K562 (cell line): Measurements from ENCODE around the gene INHBC. TPM values are rescaled to one million over a fixed set of nuclear protein-coding genes. Genes with fewer than 3 reads are reported as not detected.

ENCODE experiments used
- ARNT ChIP-seq, 2 experiments: fragments of 450-650 bp; IDR thresholded peaks; 2 replicates each; pipeline ENCODE4 v1.6.1; 2016; ENCODE audit warnings: mild to moderate bottlenecking in 1 of 2
- ATF1 ChIP-seq, 2 experiments: fragments of 450-650 bp in 1 of 2; IDR thresholded peaks; 2 replicates each; pipeline ENCODE4 v1.6.1; 2016; ENCODE audit warnings: missing compliant biosample characterization in 1 of 2, missing genetic modification characterization in 1 of 2
- ATF7 ChIP-seq: fragments of 450-650 bp; IDR thresholded peaks from 2 replicates; pipeline ENCODE4 v1.7.1; 2014; ENCODE audit warnings: mild to moderate bottlenecking, moderate library complexity
- CREBBP ChIP-seq: IDR thresholded peaks from one replicate; pipeline ENCODE4 v1.6.1; 2012; ENCODE audit warnings: low read depth, mild to moderate bottlenecking, control low read depth, inconsistent platforms, low read length
- EWSR1 ChIP-seq: fragments of 450-650 bp; IDR thresholded peaks from 2 replicates; pipeline ENCODE4 v1.6.1; 2018; ENCODE audit warnings: borderline replicate concordance, mild to moderate bottlenecking, low read depth, moderate library complexity; ENCODE audit not compliant: partially characterized antibody
- FOSL1 ChIP-seq: fragments of 200-800 bp; sonication (Bioruptor generic); conservative IDR thresholded peaks from 2 replicates; pipeline ENCODE4 v1.6.1; 2016; ENCODE audit warnings: missing genetic modification characterization, missing compliant biosample characterization
- LARP7 ChIP-seq: fragments of 450-650 bp; IDR thresholded peaks from 2 replicates; pipeline ENCODE4 v1.6.1; 2016
- MYC ChIP-seq, 2 experiments: fragments of 250-450 bp in 1 of 2; sonication (Bioruptor Pico) in 1 of 2; IDR thresholded peaks; 2 replicates each; pipeline versions ENCODE4 v1.5.1 to v1.6.1; 2012 to 2021; ENCODE audit warnings: low read depth in 2 of 2, borderline replicate concordance in 1 of 2, improper control_type of control experiment in 1 of 2, low read length in 1 of 2, mild to moderate bottlenecking in 1 of 2, moderate library complexity in 1 of 2
- NCOA1 ChIP-seq: fragments of 450-650 bp; IDR thresholded peaks from 2 replicates; pipeline ENCODE4 v1.6.1; 2016; ENCODE audit warnings: low read depth
- NR1H2 ChIP-seq: sonication (generic); formaldehyde crosslinking; IDR thresholded peaks from 2 replicates; pipeline ENCODE4 v1.4.0; 2020; ENCODE audit warnings: mild to moderate bottlenecking, missing genetic modification reagents
- NR2C1 ChIP-seq, 2 experiments: fragments of 450-650 bp; IDR thresholded peaks; 2 replicates each; pipeline ENCODE4 v1.6.1; 2017; ENCODE audit warnings: mild to moderate bottlenecking in 2 of 2, antibody characterized with exemption in 1 of 2, inconsistent platforms in 1 of 2, missing compliant biosample characterization in 1 of 2, missing genetic modification characterization in 1 of 2
- NR2C2 ChIP-seq, 2 experiments: fragments of 200-800 bp in 1 of 2; sonication (Bioruptor generic) in 1 of 2; sonication (generic) in 1 of 2; formaldehyde crosslinking in 1 of 2; IDR thresholded peaks; 2 replicates each; pipeline versions ENCODE4 v1.6.1 to v1.8.0; 2016 to 2022; ENCODE audit warnings: mild to moderate bottlenecking in 1 of 2, missing compliant biosample characterization in 1 of 2, missing genetic modification characterization in 1 of 2, missing genetic modification reagents in 1 of 2
- RAD21 ChIP-seq, 2 experiments: fragments of 250-450 bp in 1 of 2; fragments of 450-650 bp in 1 of 2; sonication (Bioruptor Pico) in 1 of 2; formaldehyde crosslinking in 1 of 2; IDR thresholded peaks in 1 of 2; conservative IDR thresholded peaks in 1 of 2; 2 replicates each; pipeline versions ENCODE4 v1.4.0 to v1.8.0; 2020 to 2022; ENCODE audit warnings: mild to moderate bottlenecking in 2 of 2, moderate library complexity in 1 of 2
- XRCC3 ChIP-seq: fragments of 450-650 bp; IDR thresholded peaks from 2 replicates; pipeline ENCODE4 v1.6.1; 2017; ENCODE audit warnings: mild to moderate bottlenecking, moderate library complexity
- ZNF175 ChIP-seq: fragments of 200-800 bp; sonication (Bioruptor generic); IDR thresholded peaks from 2 replicates; pipeline ENCODE4 v1.6.1; 2016; ENCODE audit warnings: low read depth, mild to moderate bottlenecking, missing genetic modification characterization, missing compliant biosample characterization
- ZNF764 ChIP-seq: fragments of 250-450 bp; sonication (Bioruptor Pico); IDR thresholded peaks from 2 replicates; pipeline ENCODE4 v1.4.0; 2020; ENCODE audit warnings: low read depth, mild to moderate bottlenecking, moderate library complexity
- polyA plus RNA-seq, 8 experiments: library from polyadenylated mRNA; depleted of rRNA in 4 of 8; stranded (reverse) in 5 of 8; unstranded in 3 of 8; fragments of >200 nt; fragmentation: Nextera tagmentation in 2 of 8; fragmentation: Illumina TruSeq in 1 of 8; extraction: Ambion mirVana in 2 of 8; extraction: Trizol in 1 of 8; gene quantifications; 2 replicates each; pipeline versions ENCODE4 v1.2.1 to v1.2.3, GENCODE V29; 2011 to 2014; ENCODE audit warnings: inconsistent platforms in 1 of 8, missing spikeins in 1 of 8
- total RNA-seq, 7 experiments: library from RNA; depleted of rRNA in 6 of 7; stranded (reverse); fragments of >200 nt in 6 of 7; fragmentation: Illumina TruSeq in 2 of 7; extraction: Trizol in 2 of 7; gene quantifications; 2 replicates each; pipeline versions ENCODE4 v1.2.1 to v1.2.3, GENCODE V29; 2011 to 2021; ENCODE audit warnings: low replicate concordance in 1 of 7
- TF ChIP-seq, protein P1 (sequence below), 2 experiments: fragments of 450-650 bp; IDR thresholded peaks; 2 replicates each; pipeline ENCODE4 v1.6.1; 2016; ENCODE audit warnings: mild to moderate bottlenecking in 2 of 2, borderline replicate concordance in 1 of 2, low read depth in 1 of 2, moderate library complexity in 1 of 2
- TF ChIP-seq, protein P2 (sequence below): fragments of 250-450 bp; sonication (Bioruptor Pico); IDR thresholded peaks from 2 replicates; pipeline ENCODE4 v1.8.0; 2021; ENCODE audit warnings: moderate library complexity, mild to moderate bottlenecking, inconsistent platforms

Gene INHBC
- total and polyA plus RNA-seq, 9 of the 15 experiments (the other 6 are each of a cell fraction or from before 2014, with no cell fraction given): 0.07 to 0.24 (median 0.15) TPM; not detected in 4

- TF ChIP-seq NR2C1 (IDR thresholded peaks at IDR 0.05) (0 out of 2 replicates have a peak, but pooled peaks have one; percentile 2), NR2C1 (tag; IDR thresholded peaks at IDR 0.05) (peak; percentile 38; the same call in 1 of the 2 replicates), LARP7 (no peak), ZNF175 (CRISPR knock-in tag) (peak; percentile 84), MYC (IDR thresholded peaks at IDR 0.05; ENCODE audit: low read depth, low read length) (peak; percentile 99), MYC (CRISPR knock-in tag; IDR thresholded peaks at IDR 0.05; ENCODE audit: borderline replicate concordance, low read depth) (peak; percentile 93), RAD21 (CRISPR knock-in tag; conservative IDR thresholded peaks at IDR 0.05 in 1 of 2, IDR thresholded peaks at IDR 0.05 in 1 of 2) (peak in 1 of 2 experiments; percentile 4; a peak in 1 of 4 replicates), NR2C2 (CRISPR knock-in tag; IDR thresholded peaks at IDR 0.05) (no peak), NR2C2 (tag; IDR thresholded peaks at IDR 0.05) (peak; percentile 75), ATF7 (peak; percentile 96), EWSR1 (no peak), NCOA1 (0 out of 2 replicates have a peak, but pooled peaks have one; percentile 52), ARNT (IDR thresholded peaks at IDR 0.05) (peak in 1 of 2 experiments; percentile 61; a peak in 2 of 4 replicates), XRCC3 (no peak), NR1H2 (CRISPR knock-in tag) (no peak), ATF1 (CRISPR knock-in tag; IDR thresholded peaks at IDR 0.05) (no peak), ATF1 (tag; IDR thresholded peaks at IDR 0.05) (peak; percentile 10; the same call in 1 of the 2 replicates), CREBBP (no peak), FOSL1 (peak; percentile 48; the same call in 1 of the 2 replicates), ZNF764 (CRISPR knock-in tag) (no peak)
- TF ChIP-seq, protein P1, sequence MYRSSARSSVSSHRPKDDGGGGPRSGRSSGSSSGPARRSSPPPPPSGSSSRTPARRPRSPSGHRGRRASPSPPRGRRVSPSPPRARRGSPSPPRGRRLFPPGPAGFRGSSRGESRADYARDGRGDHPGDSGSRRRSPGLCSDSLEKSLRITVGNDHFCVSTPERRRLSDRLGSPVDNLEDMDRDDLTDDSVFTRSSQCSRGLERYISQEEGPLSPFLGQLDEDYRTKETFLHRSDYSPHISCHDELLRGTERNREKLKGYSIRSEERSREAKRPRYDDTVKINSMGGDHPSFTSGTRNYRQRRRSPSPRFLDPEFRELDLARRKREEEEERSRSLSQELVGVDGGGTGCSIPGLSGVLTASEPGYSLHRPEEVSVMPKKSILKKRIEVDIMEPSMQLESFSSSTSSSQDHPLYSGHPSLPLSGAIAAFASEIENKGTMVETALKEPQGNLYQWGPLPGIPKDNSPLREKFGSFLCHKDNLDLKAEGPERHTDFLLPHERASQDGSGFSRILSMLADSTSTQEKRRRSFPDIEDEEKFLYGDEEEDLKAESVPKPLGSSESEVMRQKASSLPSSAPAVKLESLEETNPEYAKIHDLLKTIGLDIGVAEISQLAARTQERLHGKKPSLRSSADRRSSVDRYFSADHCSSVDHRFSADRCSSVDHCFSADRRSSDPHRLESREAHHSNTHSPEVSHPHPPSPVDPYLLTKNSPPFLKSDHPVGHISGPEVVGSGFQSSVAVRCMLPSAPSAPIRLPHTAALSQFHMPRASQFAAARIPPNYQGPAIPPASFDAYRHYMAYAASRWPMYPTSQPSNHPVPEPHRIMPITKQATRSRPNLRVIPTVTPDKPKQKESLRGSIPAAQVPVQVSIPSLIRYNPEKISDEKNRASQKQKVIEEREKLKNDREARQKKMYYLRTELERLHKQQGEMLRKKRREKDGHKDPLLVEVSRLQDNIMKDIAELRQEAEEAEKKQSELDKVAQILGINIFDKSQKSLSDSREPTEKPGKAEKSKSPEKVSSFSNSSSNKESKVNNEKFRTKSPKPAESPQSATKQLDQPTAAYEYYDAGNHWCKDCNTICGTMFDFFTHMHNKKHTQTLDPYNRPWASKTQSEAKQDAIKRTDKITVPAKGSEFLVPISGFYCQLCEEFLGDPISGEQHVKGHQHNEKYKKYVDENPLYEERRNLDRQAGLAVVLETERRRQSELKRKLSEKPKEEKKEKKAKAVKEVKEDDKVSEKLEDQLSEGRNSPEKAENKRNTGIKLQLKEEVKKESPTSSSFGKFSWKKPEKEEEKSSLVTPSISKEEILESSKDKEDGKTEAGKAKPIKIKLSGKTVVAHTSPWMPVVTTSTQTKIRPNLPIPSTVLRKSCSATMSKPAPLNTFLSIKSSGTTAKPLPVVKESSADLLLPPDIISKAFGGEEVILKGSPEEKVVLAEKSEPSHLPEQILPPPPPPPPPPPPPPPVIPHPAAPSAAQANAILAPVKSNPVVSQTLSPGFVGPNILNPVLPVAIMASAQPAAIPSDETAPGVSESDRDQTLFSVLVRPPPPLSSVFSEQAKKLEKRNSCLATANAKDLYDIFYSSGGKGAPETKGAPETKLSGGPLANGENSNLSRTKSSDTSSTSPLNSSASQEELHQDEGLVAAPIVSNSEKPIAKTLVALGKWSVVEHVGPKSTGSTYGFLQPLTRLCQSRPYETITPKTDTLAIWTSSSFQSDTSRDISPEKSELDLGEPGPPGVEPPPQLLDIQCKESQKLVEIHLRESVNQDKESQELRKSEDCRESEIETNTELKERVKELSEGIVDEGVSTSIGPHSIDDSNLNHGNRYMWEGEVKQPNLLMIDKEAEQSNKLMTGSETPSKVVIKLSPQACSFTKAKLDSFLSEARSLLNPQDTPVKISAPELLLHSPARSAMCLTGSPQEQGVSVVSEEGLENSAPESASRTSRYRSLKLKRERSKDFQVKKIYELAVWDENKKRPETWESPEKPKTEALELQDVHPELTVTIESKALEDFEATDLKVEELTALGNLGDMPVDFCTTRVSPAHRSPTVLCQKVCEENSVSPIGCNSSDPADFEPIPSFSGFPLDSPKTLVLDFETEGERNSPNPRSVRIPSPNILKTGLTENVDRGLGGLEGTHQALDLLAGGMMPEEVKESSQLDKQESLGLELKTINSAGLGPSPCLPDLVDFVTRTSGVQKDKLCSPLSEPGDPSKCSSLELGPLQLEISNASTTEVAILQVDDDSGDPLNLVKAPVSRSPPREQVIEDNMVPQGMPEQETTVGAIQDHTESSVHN (IDR thresholded peaks at IDR 0.05; ENCODE audit: borderline replicate concordance in 1 of 2, low read depth in 1 of 2): peak in 1 of 2 experiments; percentile 76; a peak in 2 of 4 replicates
- TF ChIP-seq, protein P2, sequence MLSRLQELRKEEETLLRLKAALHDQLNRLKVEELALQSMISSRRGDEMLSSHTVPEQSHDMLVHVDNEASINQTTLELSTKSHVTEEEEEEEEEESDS (CRISPR knock-in tag): no peak
Measured at GRCh38 chr12:57454566-57455373, 20.2 kb downstream of the INHBC start, which contains the start of gene INHBE (continued).
